ENCODE data around the gene THAP8.

DNA sequence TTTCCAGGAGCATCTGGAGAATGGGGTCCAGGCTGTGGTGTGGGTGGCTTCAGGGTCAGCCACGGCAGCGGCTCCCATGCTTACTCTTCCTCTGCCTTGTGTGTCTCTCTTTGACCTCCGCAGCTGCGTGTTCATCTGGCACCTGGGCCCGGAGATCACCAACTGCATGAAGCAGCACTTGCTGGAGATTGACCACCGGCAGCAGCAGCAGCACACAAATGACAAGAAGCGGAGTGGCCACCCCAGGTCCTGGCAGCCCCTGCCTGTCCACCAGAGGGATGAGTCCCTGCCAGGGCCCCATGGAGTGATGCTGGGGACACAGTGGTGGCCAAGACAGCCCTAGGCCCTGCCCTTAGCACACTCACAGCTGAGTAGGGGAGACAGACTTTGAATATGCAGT, 38.5 kb upstream of the THAP8 start:
- TF ChIP-seq, protein P1, sequence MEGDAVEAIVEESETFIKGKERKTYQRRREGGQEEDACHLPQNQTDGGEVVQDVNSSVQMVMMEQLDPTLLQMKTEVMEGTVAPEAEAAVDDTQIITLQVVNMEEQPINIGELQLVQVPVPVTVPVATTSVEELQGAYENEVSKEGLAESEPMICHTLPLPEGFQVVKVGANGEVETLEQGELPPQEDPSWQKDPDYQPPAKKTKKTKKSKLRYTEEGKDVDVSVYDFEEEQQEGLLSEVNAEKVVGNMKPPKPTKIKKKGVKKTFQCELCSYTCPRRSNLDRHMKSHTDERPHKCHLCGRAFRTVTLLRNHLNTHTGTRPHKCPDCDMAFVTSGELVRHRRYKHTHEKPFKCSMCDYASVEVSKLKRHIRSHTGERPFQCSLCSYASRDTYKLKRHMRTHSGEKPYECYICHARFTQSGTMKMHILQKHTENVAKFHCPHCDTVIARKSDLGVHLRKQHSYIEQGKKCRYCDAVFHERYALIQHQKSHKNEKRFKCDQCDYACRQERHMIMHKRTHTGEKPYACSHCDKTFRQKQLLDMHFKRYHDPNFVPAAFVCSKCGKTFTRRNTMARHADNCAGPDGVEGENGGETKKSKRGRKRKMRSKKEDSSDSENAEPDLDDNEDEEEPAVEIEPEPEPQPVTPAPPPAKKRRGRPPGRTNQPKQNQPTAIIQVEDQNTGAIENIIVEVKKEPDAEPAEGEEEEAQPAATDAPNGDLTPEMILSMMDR (conservative IDR thresholded peaks at IDR 0.05; ENCODE audit: low read depth, low read length), result no peak
- TF ChIP-seq RAD21 (IDR thresholded peaks at IDR 0.05; ENCODE audit: low read length) (no peak), POLR2A (IDR thresholded peaks at IDR 0.05; ENCODE audit: low read depth, low read length) (no peak), MXI1 (IDR thresholded peaks at IDR 0.05; ENCODE audit: borderline replicate concordance, low read depth, low read length) (no peak), RFX5 (IDR thresholded peaks at IDR 0.05; ENCODE audit: low read depth, low read length) (no peak), CEBPB (IDR thresholded peaks at IDR 0.05; ENCODE audit: low read depth, low read length) (no peak), MAFK (IDR thresholded peaks at IDR 0.05; ENCODE audit: low read depth, low read length) (no peak)
- TF ChIP-seq, protein P2, sequence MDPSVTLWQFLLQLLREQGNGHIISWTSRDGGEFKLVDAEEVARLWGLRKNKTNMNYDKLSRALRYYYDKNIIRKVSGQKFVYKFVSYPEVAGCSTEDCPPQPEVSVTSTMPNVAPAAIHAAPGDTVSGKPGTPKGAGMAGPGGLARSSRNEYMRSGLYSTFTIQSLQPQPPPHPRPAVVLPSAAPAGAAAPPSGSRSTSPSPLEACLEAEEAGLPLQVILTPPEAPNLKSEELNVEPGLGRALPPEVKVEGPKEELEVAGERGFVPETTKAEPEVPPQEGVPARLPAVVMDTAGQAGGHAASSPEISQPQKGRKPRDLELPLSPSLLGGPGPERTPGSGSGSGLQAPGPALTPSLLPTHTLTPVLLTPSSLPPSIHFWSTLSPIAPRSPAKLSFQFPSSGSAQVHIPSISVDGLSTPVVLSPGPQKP (IDR thresholded peaks at IDR 0.05; ENCODE audit: borderline replicate concordance, low read depth, low read length), result no peak
- TF ChIP-seq, protein P3, sequence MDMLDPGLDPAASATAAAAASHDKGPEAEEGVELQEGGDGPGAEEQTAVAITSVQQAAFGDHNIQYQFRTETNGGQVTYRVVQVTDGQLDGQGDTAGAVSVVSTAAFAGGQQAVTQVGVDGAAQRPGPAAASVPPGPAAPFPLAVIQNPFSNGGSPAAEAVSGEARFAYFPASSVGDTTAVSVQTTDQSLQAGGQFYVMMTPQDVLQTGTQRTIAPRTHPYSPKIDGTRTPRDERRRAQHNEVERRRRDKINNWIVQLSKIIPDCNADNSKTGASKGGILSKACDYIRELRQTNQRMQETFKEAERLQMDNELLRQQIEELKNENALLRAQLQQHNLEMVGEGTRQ (IDR thresholded peaks at IDR 0.05; ENCODE audit: low read depth, low read length), result no peak
